Measurements from ENCODE around the gene IL23R. TPM values are rescaled to one million over a fixed set of nuclear protein-coding genes. Genes with fewer than 3 reads are reported as not detected.

Gene IL23R
- total RNA-seq, 1 experiment from 2014 or later = not detected

DNA sequence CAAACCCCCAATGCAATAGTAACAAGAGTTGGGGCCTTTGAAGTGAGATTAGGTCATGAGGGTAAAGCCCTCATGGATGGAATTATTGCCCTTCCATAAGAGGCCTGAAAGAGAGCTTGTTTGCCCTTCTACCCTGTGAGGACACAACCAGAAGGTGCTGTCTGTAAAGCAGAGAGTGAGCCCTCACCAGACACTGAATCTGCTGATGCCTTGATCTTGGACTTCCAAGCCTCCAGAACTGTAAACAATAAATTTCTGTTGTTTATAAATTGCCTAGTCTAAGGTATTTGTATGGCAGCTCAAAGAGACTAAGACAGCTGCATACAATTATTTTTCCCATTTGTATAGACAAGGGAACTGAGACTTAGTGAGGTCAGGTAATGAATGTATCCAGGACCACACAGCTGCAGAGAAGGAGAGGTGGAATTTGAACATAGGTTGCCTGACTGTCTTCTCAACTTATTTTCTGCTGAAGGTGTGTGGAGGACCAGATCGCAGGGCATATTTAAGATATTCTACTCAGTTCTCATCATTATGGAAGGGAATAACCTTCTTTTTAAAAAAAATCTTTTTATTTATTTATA is 18.7 kb downstream of the IL23R start:
- intact Hi-C loops (cut with micrococcal nuclease; ENCODE audit: unreplicated experiment) = no loop called here
- H3K4me3 ChIP-seq (ENCODE audit: low read depth in 2 of 2, low read length in 2 of 2) = no peak overlapping the region
- H3K36me3 ChIP-seq (ENCODE audit: control insufficient read depth, insufficient read depth, low read length) = no peaks in the 10 kb centered on the region
- ChIA-PET POLR2A (no interaction called here), CTCF (no interaction called here)
- ATAC-seq (no peak), DNase-seq (ENCODE audit: low read depth, low spot score) (no peak)
- H3K27me3 ChIP-seq (ENCODE audit: control insufficient read depth, insufficient read depth, low read length) = no peaks in the 10 kb centered on the region
- no peak overlapping the region for H3K27ac ChIP-seq (ENCODE audit: low read length)
- in situ Hi-C loops (cut with HindIII; ENCODE audit: low pct_unique_long_range_greater_than_20kb, low sequenced_read_pairs) = no loop called here
- BruUV-seq (replicated peaks) = no TSS peak
- TF ChIP-seq, protein P1, sequence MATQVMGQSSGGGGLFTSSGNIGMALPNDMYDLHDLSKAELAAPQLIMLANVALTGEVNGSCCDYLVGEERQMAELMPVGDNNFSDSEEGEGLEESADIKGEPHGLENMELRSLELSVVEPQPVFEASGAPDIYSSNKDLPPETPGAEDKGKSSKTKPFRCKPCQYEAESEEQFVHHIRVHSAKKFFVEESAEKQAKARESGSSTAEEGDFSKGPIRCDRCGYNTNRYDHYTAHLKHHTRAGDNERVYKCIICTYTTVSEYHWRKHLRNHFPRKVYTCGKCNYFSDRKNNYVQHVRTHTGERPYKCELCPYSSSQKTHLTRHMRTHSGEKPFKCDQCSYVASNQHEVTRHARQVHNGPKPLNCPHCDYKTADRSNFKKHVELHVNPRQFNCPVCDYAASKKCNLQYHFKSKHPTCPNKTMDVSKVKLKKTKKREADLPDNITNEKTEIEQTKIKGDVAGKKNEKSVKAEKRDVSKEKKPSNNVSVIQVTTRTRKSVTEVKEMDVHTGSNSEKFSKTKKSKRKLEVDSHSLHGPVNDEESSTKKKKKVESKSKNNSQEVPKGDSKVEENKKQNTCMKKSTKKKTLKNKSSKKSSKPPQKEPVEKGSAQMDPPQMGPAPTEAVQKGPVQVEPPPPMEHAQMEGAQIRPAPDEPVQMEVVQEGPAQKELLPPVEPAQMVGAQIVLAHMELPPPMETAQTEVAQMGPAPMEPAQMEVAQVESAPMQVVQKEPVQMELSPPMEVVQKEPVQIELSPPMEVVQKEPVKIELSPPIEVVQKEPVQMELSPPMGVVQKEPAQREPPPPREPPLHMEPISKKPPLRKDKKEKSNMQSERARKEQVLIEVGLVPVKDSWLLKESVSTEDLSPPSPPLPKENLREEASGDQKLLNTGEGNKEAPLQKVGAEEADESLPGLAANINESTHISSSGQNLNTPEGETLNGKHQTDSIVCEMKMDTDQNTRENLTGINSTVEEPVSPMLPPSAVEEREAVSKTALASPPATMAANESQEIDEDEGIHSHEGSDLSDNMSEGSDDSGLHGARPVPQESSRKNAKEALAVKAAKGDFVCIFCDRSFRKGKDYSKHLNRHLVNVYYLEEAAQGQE (IDR thresholded peaks at IDR 0.05; ENCODE audit: insufficient read depth in 1 of 2, low read depth in 2 of 2, low read length in 1 of 2) = no peak
- TF ChIP-seq POLR2AphosphoS5 (IDR thresholded peaks at IDR 0.05; ENCODE audit: low read depth, low read length) (no peak), SIN3A (IDR thresholded peaks at IDR 0.05; ENCODE audit: borderline replicate concordance, insufficient read depth, low read depth, low read length) (no peak)
- H3K9me3 ChIP-seq (ENCODE audit: control insufficient read depth, insufficient read depth, low read depth, low read length) = no peaks in the 10 kb centered on the region
- H3K4me1 ChIP-seq (ENCODE audit: control insufficient read depth, insufficient read depth, low read length) = no peaks in the 10 kb centered on the region

DNA sequence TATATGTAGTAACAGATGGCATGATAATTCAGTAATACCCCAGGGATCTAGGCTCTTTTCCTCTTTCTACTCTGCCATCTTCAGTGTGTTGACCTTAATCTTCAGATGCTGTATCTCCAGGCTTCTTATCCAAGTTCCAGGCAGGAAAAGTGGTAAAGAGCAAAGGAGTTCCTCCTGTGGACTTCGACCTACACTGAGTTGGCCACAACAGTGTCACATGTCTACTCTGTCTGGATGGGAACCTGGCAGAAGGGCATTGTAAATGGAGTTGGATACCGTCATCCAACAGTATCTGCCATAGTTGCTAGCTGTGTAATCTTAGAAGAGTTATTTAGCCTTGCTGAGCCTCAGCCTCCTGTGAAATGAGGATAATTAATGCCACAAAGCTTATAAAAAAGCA is 21.9 kb downstream of the IL23R start:
- BruUV-seq (replicated peaks) = no TSS peak
- no peaks in the 10 kb centered on the region for H3K36me3 ChIP-seq (ENCODE audit: control insufficient read depth, insufficient read depth, low read length)
- H3K27me3 ChIP-seq (ENCODE audit: control insufficient read depth, insufficient read depth, low read length) = no peaks in the 10 kb centered on the region
- POLR2A ChIA-PET = no interaction called here
- no peak for TF ChIP-seq CTCF (IDR thresholded peaks at IDR 0.05)
- TF ChIP-seq POLR2AphosphoS5 (IDR thresholded peaks at IDR 0.05; ENCODE audit: low read depth, low read length) = no peak
- TF ChIP-seq SIN3A (IDR thresholded peaks at IDR 0.05; ENCODE audit: borderline replicate concordance, insufficient read depth, low read depth, low read length) = no peak
- TF ChIP-seq TCF7L2 (IDR thresholded peaks at IDR 0.05; ENCODE audit: low read depth, low read length) = no peak
- TF ChIP-seq, protein P1 (IDR thresholded peaks at IDR 0.05; ENCODE audit: insufficient read depth in 1 of 2, low read depth in 2 of 2, low read length in 1 of 2) = no peak
- H3K4me3 ChIP-seq (ENCODE audit: low read depth in 2 of 2, low read length in 2 of 2) = no peak overlapping the region
- no peaks in the 10 kb centered on the region for H3K4me1 ChIP-seq (ENCODE audit: control insufficient read depth, insufficient read depth, low read length)
- in situ Hi-C loops (cut with HindIII; ENCODE audit: low pct_unique_long_range_greater_than_20kb, low sequenced_read_pairs) = no loop called here
- no peaks in the 10 kb centered on the region for H3K9me3 ChIP-seq (ENCODE audit: control insufficient read depth, insufficient read depth, low read depth, low read length)
- intact Hi-C loops (cut with micrococcal nuclease; ENCODE audit: unreplicated experiment) = no loop called here
- DNase-seq (ENCODE audit: low read depth, low spot score) (no peak), ATAC-seq (no peak)
- CTCF ChIA-PET = no interaction called here
- H3K27ac ChIP-seq (ENCODE audit: low read length) = no peak overlapping the region
